Endothelial cell of umbilical vein (primary cell): Measurements from ENCODE around the gene MRPS23.

Experiments used
- JUN ChIP-seq: IDR thresholded peaks from 2 replicates; pipeline ENCODE4 v1.6.1; 2011; ENCODE audit warnings: borderline replicate concordance, low read depth; ENCODE audit not compliant: insufficient read length, insufficient read depth
- POLR2A ChIP-seq: IDR thresholded peaks from 2 replicates; pipeline ENCODE4 v1.6.1; 2012; ENCODE audit warnings: low read depth, mild to moderate bottlenecking, control low read depth, low read length
- POLR2AphosphoS5 ChIP-seq: IDR thresholded peaks from 2 replicates; pipeline ENCODE4 v1.6.1; 2012; ENCODE audit warnings: low read depth, mild to moderate bottlenecking, control low read depth, low read length, moderate library complexity; ENCODE audit not compliant: insufficient read depth

- TF ChIP-seq POLR2AphosphoS5, result no peak
- TF ChIP-seq POLR2A, result no peak
- TF ChIP-seq JUN, result no peak
Observed at GRCh38 chr17:57823469-57824401, 26.1 kb downstream of the MRPS23 start.
